AG10803 (cell line): ENCODE results near the gene MED16.
"Not testable (repeated sequence)": the region's sequence is repeated elsewhere in the genome, so short reads cannot be mapped to it uniquely, and the experiment has no call there.

ENCODE experiments used
- DNase-seq: peaks from one replicate; pipeline ENCODE4 v3.0.0; 2010; ENCODE audit warnings: low read depth
- H3K4me3 ChIP-seq: 2 replicates; pipeline ENCODE4 v1.5.1; 2011; ENCODE audit warnings: mild to moderate bottlenecking, low read length, control low read depth
- CTCF ChIP-seq: conservative IDR thresholded peaks from 2 replicates; pipeline ENCODE4 v1.5.1; 2011; ENCODE audit warnings: mild to moderate bottlenecking, low read length, control low read depth, inconsistent platforms

The MED16 gene

GRCh38 chr19:843836-844545 lies 49.0 kb downstream of the MED16 start:
- no peak overlapping the region for H3K4me3 ChIP-seq
- no peak for TF ChIP-seq CTCF
- no peak for DNase-seq

DNA sequence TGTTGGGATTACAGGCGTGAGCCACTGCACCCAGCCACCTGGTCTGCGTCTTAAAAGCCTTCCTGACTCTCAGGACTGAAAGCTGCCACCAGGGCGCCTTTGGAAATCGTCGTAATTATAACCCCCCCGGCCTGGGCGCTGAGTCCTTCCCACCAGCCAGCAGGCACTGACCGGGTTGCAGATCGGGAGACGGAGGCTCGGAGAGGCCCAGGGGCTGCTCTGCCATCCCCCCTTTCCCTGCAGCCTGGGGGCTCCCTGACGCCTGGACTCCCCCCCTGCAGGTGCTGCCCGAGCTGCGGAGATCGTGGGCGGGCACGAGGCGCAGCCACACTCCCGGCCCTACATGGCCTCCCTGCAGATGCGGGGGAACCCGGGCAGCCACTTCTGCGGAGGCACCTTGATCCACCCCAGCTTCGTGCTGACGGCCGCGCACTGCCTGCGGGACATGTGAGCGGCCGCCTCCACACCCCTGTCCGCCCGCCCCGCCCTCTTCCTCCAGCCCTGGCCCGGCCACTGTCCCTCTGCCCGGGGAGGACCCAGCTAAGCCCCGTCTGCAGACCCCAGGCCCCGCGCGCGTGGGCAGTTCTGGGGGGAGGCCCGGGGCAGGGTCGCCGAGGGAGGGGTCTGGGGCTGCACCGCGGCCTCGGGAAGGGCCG lies 49.7 kb downstream of the MED16 start:
- no peak overlapping the region for H3K4me3 ChIP-seq
- TF ChIP-seq CTCF = peak; percentile 5; the same call in 1 of the 2 replicates
- DNase-seq = no peak

- DNase-seq, H3K4me3 ChIP-seq: not testable (repeated sequence)
Measured at GRCh38 chr19:842802-843179, 50.2 kb downstream of the MED16 start.

DNA sequence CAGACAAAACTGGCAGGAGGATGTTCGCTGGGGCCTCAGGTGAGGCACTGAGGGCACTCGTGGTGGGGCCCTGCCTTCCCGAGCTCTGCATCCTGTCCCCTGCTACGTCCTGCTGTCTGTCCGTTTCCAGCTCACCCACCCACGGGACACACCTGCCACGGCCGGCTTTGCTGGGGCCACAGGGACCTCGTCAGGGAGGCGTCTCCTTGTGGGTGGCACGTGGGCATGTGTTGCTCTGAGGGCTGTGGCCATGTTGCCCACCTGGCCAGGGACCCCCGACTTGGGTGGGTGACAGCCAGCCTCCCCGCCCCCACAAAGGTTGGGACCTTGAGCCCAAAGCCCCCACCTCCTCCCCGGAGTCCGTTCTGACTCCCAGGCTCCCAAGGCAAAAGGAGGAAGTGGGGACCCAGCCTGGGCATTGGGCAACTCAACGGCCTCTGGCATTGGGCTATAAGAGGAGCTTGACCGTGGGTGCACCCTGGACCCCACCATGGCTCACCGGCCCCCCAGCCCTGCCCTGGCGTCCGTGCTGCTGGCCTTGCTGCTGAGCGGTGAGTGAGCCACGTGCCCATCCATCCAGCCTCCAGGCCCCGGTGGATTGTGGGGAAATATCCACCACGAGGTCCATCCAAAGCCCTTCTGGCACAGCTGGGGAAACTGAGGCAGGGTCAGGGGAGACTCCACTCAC lies 52.3 kb downstream of the MED16 start, which contains the start of gene PRTN3:
Gene PRTN3, plus strand, starts transcription at position 481 of the 688 bp plus-strand sequence. Its CDS starts 10 bp downstream, at position 491.
- DNase-seq = no peak
- H3K4me3 ChIP-seq = no peak within 1 kb of the TSS
- no peak for TF ChIP-seq CTCF

DNA sequence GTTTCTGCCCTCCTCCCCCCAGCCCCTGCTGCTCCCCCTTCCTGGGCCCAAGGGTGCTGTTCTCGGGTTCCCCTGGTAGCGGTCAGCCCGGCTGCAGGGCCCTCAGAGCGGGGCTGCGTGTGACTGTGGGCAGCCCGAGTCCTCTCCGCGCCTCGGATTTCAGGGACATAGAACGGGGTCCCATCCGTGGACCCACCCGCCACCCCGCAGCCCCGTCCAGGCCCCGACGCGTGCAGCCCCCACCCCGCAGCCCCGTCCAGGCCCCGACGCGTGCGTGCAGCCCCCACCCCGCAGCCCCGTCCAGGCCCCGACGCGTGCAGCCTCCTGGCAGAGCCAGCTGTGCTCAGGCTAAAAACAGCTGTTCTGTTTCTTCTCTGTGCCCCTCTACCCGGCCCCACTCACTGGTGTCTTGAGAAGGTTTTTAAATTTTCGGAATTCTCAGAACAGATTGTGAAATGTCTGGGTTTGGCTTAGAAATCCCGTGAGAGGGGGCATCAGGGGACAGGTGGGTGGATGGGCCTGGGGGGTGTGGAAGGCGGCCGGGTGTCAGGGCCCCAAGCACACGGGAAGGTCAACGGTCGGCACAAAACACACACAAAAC lies 57.7 kb downstream of the MED16 start:
- no peak overlapping the region for H3K4me3 ChIP-seq
- TF ChIP-seq CTCF = no peak
- DNase-seq = no peak

DNA sequence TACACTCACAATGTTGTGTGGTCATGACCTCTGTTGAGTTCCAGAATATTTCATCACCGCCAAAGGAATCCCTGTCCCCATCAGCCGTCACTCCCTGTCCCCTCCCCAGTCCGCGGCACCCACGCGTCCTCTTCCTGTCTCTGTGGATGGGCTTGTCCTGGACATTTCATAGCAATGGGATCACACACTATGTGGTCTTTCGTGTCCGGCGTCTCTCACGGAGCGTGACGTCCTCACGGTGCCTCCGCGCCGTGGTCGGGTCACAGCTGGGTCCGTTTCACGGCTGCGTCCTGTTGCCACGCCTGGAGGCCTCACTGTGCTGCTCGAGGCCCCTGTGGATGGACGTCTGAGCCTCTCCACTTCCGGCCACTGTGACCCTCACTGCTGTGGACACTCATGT lies 58.8 kb downstream of the MED16 start:
- no peak overlapping the region for H3K4me3 ChIP-seq
- DNase-seq = no peak
- TF ChIP-seq CTCF = no peak
